HepG2 (cell line): ENCODE data around the gene NELL2. TPM values are rescaled to one million over a fixed set of nuclear protein-coding genes. Genes with fewer than 3 reads are reported as not detected.

Experiments used
- ATAC-seq: fragments of 200-7000 bp; cut with Tn5 transposase; 3 replicates; pipeline ENCODE4 v1.9.1; 2020; ENCODE audit warnings: mild to moderate bottlenecking, moderate library complexity
- BruUV-seq: library from RNA; stranded (reverse); fragments of 400-500 nt; replicated peaks from 2 replicates; lab custom pipeline; 2021; lab: Mats Ljungman, UMichigan
- CTCF ChIA-PET: fragments of 300-600 bp; formaldehyde crosslinking; extraction: SDS; loops from one replicate; lab custom pipeline; 2021; ENCODE audit warnings: low total read pairs, inconsistent platforms, low intra/inter-chr PET ratio; lab: Yijun Ruan, JAX
- POLR2A ChIA-PET: fragments of 350-600 bp; sonication (Branson Sonifier 250); formaldehyde crosslinking; loops from one replicate; lab custom pipeline; 2020; ENCODE audit warnings: antibody characterized with exemption, inconsistent platforms; lab: Yijun Ruan, JAX
- DNase-seq: peaks from one replicate; pipeline ENCODE4 v3.0.0-alpha.2; 2015; ENCODE audit warnings: low spot score
- FAIRE-seq: peaks from 3 replicates; lab custom pipeline; 2011; peaks lifted over from hg19 to GRCh38; lab: Jason Lieb, UNC
- H2AFZ ChIP-seq: one replicate; pipeline ENCODE4 v1.6.1; 2011; ENCODE audit warnings: low read length, inconsistent platforms
- H3K27ac ChIP-seq: fragments of 300-600 bp; 3 replicates; pipeline ENCODE4 v1.8.0; 2011; ENCODE audit warnings: mixed run types, mild to moderate bottlenecking, mixed read lengths, low read length, inconsistent platforms; ENCODE audit not compliant: insufficient read depth; ENCODE audit errors: extremely low read length
- H3K27me3 ChIP-seq, 2 experiments: fragments of 200-600 bp in 1 of 2; 2 replicates in 1 of 2; 3 replicates in 1 of 2; pipeline versions ENCODE4 v1.6.0 to v1.8.0; 2011; ENCODE audit warnings: low read length in 2 of 2, mild to moderate bottlenecking in 2 of 2, moderate library complexity in 2 of 2, inconsistent platforms in 1 of 2; ENCODE audit not compliant: insufficient read depth in 2 of 2, control insufficient read depth in 1 of 2
- H3K36me3 ChIP-seq, 2 experiments: fragments of 200-600 bp in 1 of 2; replicated peaks in 1 of 2; 2 replicates in 1 of 2; 3 replicates in 1 of 2; pipeline versions ENCODE4 v1.5.1 to v1.8.0; 2011; ENCODE audit warnings: low read length in 2 of 2, inconsistent platforms in 1 of 2; ENCODE audit not compliant: insufficient read depth in 2 of 2, control insufficient read depth in 1 of 2
- H3K4me1 ChIP-seq: 2 replicates; pipeline ENCODE4 v1.5.1; 2012; ENCODE audit warnings: low read length, inconsistent platforms; ENCODE audit not compliant: insufficient read depth
- H3K4me2 ChIP-seq: 2 replicates; pipeline ENCODE4 v1.6.0; 2011; ENCODE audit warnings: low read depth, low read length, inconsistent platforms
- H3K4me3 ChIP-seq, 3 experiments: fragments of 200-600 bp in 1 of 3; sonication (generic), shearing (Covaris generic) in 1 of 3; replicated peaks in 1 of 3; 2 replicates each; pipeline ENCODE4 v1.5.1; 2011 to 2016; ENCODE audit warnings: low read length in 3 of 3, inconsistent platforms in 2 of 3, low read depth in 2 of 3, mild to moderate bottlenecking in 2 of 3, control low read depth in 1 of 3, mixed read lengths in 1 of 3; ENCODE audit not compliant: insufficient read depth in 1 of 3
- H3K79me2 ChIP-seq: one replicate; pipeline ENCODE4 v1.6.1; 2011; ENCODE audit warnings: low read length, inconsistent platforms; ENCODE audit not compliant: insufficient read depth
- H3K9ac ChIP-seq: 2 replicates; pipeline ENCODE4 v1.6.0; 2011; ENCODE audit warnings: mild to moderate bottlenecking, low read depth, low read length, inconsistent platforms; ENCODE audit not compliant: insufficient read depth
- H3K9me3 ChIP-seq: 2 replicates; pipeline ENCODE4 v1.5.1; 2012; ENCODE audit warnings: mild to moderate bottlenecking, low read length
- H4K20me1 ChIP-seq: 2 replicates; pipeline ENCODE4 v1.6.0; 2011; ENCODE audit warnings: inconsistent platforms, mild to moderate bottlenecking, low read length, moderate library complexity; ENCODE audit not compliant: insufficient read depth
- THAP9 ChIP-seq: sonication (generic); formaldehyde crosslinking; IDR thresholded peaks from 2 replicates; pipeline ENCODE4; 2020; ENCODE audit warnings: missing genetic modification reagents, mild to moderate bottlenecking, borderline replicate concordance
- ZC3H13 ChIP-seq: sonication (generic); formaldehyde crosslinking; IDR thresholded peaks from 2 replicates; pipeline ENCODE4 v1.8.1; 2023; ENCODE audit warnings: mild to moderate bottlenecking, missing genetic modification reagents, moderate library complexity
- ZNF7 ChIP-seq: IDR thresholded peaks from 2 replicates; pipeline ENCODE4 v1.6.1; 2016; ENCODE audit warnings: missing biosample characterization, missing genetic modification reagents
- ZSCAN20 ChIP-seq: sonication (generic); formaldehyde crosslinking; IDR thresholded peaks from 2 replicates; pipeline ENCODE4 v1.4.0; 2020; ENCODE audit warnings: missing genetic modification reagents, mild to moderate bottlenecking, borderline replicate concordance
- WGBS: methylation state at CpG from one replicate; pipeline ENCODE4 v1.1.6; 2017; ENCODE audit warnings: low lambda C conversion rate; 5-methylcytosine and 5-hydroxymethylcytosine counted together
- in situ Hi-C: cut with HindIII; loops from 2 replicates; pipeline ENCODE4 v1.10.0; 2017; ENCODE audit warnings: low pct_unique_long_range_greater_than_20kb; ENCODE audit not compliant: extremely low pct_ligation_motif_present
- intact Hi-C: fragments of 100-400 bp; cut with micrococcal nuclease; formaldehyde crosslinking; loops from one replicate; pipeline ENCODE4 v1.10.0; 2022; ENCODE audit not compliant: unreplicated experiment
- polyA plus RNA-seq, 8 experiments: library from polyadenylated mRNA; depleted of rRNA in 3 of 8; stranded (reverse) in 7 of 8; unstranded in 1 of 8; fragments of >200 nt; fragmentation: Illumina TruSeq in 4 of 8; extraction: Trizol in 4 of 8; gene quantifications; 2 replicates each; pipeline versions ENCODE4 v1.2.1 to v1.2.3, GENCODE V29; 2011 to 2016; ENCODE audit warnings: low read depth in 4 of 8, missing spikeins in 1 of 8, mixed read lengths in 1 of 8; ENCODE audit not compliant: insufficient read depth in 1 of 8
- total RNA-seq, 5 experiments: library from RNA; depleted of rRNA; stranded (reverse); fragments of >200 nt; fragmentation: Illumina TruSeq; extraction: Trizol; gene quantifications; 2 replicates each; pipeline ENCODE4 v1.2.3, GENCODE V29; 2016; ENCODE audit warnings: low read depth in 1 of 5
- TF ChIP-seq, protein P1 (sequence below): sonication (generic); formaldehyde crosslinking; IDR thresholded peaks from 2 replicates; pipeline ENCODE4 v1.4.0; 2020; ENCODE audit warnings: missing genetic modification reagents, borderline replicate concordance
- TF ChIP-seq, protein P2 (sequence below): IDR thresholded peaks from 2 replicates; pipeline ENCODE4 v1.6.1; 2016; ENCODE audit warnings: mild to moderate bottlenecking

Gene NELL2
- total and polyA plus RNA-seq, 2 of the 13 experiments (the other 11 are each of a cell fraction or from before 2014, with no cell fraction given), result 0.11 TPM; not detected in 1

GRCh38 chr12:44717612-44718011 is 158.5 kb downstream of the NELL2 start (continued):
- TF ChIP-seq, protein P1, sequence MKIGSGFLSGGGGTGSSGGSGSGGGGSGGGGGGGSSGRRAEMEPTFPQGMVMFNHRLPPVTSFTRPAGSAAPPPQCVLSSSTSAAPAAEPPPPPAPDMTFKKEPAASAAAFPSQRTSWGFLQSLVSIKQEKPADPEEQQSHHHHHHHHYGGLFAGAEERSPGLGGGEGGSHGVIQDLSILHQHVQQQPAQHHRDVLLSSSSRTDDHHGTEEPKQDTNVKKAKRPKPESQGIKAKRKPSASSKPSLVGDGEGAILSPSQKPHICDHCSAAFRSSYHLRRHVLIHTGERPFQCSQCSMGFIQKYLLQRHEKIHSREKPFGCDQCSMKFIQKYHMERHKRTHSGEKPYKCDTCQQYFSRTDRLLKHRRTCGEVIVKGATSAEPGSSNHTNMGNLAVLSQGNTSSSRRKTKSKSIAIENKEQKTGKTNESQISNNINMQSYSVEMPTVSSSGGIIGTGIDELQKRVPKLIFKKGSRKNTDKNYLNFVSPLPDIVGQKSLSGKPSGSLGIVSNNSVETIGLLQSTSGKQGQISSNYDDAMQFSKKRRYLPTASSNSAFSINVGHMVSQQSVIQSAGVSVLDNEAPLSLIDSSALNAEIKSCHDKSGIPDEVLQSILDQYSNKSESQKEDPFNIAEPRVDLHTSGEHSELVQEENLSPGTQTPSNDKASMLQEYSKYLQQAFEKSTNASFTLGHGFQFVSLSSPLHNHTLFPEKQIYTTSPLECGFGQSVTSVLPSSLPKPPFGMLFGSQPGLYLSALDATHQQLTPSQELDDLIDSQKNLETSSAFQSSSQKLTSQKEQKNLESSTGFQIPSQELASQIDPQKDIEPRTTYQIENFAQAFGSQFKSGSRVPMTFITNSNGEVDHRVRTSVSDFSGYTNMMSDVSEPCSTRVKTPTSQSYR (CRISPR knock-in tag), result no peak
- TF ChIP-seq ZC3H13 (CRISPR knock-in tag), result no peak
- no peak for TF ChIP-seq ZSCAN20 (CRISPR knock-in tag)
- no peak for TF ChIP-seq THAP9 (CRISPR knock-in tag)
- no peak for TF ChIP-seq ZNF7 (CRISPR knock-in tag)

GRCh38 chr12:44716711-44717110 is 159.4 kb downstream of the NELL2 start:
- no peak for FAIRE-seq
- Histone ChIP-seq H4K20me1 (no peaks in the 10 kb centered on the region), H3K4me1 (no peaks in the 10 kb centered on the region), H3K27ac (no peak overlapping the region), H3K36me3 (no peaks in the 10 kb centered on the region), H3K4me2 (no peak overlapping the region), H3K9ac (no peak overlapping the region), H2AFZ (no peak overlapping the region), H3K9me3 (no peaks in the 10 kb centered on the region), H3K27me3 (no peaks in the 10 kb centered on the region; a peak in 1 of 5 replicates), H3K79me2 (no peaks in the 10 kb centered on the region), H3K4me3 (no peak overlapping the region)
- in situ Hi-C loops, result no loop called here
- DNase-seq, result no peak
- WGBS, result 55% methylated on average over 2 of the region's 2 CpGs
- ChIA-PET CTCF (no interaction called here), POLR2A (no interaction called here)
- ATAC-seq, result no peak
- intact Hi-C loops, result no loop called here
- TF ChIP-seq, protein P2, sequence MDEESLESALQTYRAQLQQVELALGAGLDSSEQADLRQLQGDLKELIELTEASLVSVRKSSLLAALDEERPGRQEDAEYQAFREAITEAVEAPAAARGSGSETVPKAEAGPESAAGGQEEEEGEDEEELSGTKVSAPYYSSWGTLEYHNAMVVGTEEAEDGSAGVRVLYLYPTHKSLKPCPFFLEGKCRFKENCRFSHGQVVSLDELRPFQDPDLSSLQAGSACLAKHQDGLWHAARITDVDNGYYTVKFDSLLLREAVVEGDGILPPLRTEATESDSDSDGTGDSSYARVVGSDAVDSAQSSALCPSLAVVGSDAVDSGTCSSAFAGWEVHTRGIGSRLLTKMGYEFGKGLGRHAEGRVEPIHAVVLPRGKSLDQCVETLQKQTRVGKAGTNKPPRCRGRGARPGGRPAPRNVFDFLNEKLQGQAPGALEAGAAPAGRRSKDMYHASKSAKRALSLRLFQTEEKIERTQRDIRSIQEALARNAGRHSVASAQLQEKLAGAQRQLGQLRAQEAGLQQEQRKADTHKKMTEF (CRISPR knock-in tag), result no peak
- no TSS peak for BruUV-seq
